ENCODE measurements around the gene FGF2. TPM values are rescaled to one million over a fixed set of nuclear protein-coding genes. Genes with fewer than 3 reads are reported as not detected.
"Not testable (repeated sequence)": the region's sequence is repeated elsewhere in the genome, so short reads cannot be mapped to it uniquely, and the experiment has no call there.

FGF2 gene
- total RNA-seq, 1 experiment from 2014 or later: 33.7 TPM

GRCh38 chr4:122930862-122931261 lies 104.2 kb downstream of the FGF2 start:
- Mint-ChIP-seq H3K4me3 (ENCODE audit: low read depth, unreplicated experiment) (no peak overlapping the region), H3K36me3 (ENCODE audit: insufficient read depth, unreplicated experiment) (no peaks in the 10 kb centered on the region), H3K9me3 (ENCODE audit: low read depth, unreplicated experiment) (no peaks in the 10 kb centered on the region), H3K27me3 (ENCODE audit: unreplicated experiment) (no peaks in the 10 kb centered on the region), H3K27ac (ENCODE audit: unreplicated experiment) (no peak overlapping the region), H3K4me1 (ENCODE audit: low read depth, unreplicated experiment) (no peaks in the 10 kb centered on the region)
- intact Hi-C loops (cut with micrococcal nuclease; ENCODE audit: unreplicated experiment): loop anchor here (1.0 kb wide), 1 partner anchor 329 kb away; no protein-coding TSS in a partner anchor
- BruUV-seq (replicated peaks): no TSS peak
- DNase-seq: no peak
- CTCF ChIA-PET: interaction anchor here (1.3 kb wide), 1 partner anchor 198 kb away, joined by 3 read pairs; the partner anchor contains the start of gene BBS12
- TF ChIP-seq, protein P1, sequence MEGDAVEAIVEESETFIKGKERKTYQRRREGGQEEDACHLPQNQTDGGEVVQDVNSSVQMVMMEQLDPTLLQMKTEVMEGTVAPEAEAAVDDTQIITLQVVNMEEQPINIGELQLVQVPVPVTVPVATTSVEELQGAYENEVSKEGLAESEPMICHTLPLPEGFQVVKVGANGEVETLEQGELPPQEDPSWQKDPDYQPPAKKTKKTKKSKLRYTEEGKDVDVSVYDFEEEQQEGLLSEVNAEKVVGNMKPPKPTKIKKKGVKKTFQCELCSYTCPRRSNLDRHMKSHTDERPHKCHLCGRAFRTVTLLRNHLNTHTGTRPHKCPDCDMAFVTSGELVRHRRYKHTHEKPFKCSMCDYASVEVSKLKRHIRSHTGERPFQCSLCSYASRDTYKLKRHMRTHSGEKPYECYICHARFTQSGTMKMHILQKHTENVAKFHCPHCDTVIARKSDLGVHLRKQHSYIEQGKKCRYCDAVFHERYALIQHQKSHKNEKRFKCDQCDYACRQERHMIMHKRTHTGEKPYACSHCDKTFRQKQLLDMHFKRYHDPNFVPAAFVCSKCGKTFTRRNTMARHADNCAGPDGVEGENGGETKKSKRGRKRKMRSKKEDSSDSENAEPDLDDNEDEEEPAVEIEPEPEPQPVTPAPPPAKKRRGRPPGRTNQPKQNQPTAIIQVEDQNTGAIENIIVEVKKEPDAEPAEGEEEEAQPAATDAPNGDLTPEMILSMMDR (IDR thresholded peaks at IDR 0.05; ENCODE audit: unreplicated experiment): no peak

DNA sequence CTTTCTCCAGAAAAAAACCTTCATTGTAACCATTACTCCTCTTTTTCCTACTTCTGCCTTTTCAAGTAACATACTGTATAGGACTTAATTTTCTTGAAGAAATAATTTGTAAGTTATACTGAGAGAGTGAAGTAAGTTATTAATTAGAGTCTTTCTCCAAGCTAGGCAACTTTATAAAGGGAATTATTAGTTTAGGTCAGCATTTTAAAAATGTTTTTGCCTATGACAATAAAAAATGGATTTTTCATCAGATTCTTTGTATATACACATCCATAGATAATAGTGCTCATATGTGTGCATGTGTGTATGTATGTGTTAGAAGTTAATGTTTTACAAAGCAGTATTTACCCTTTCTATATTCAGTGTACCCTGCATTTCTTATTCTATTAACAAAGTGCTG lies 106.1 kb downstream of the FGF2 start:
- H3K9me3 Mint-ChIP-seq (ENCODE audit: low read depth, unreplicated experiment): no peaks in the 10 kb centered on the region
- BruUV-seq (replicated peaks): no TSS peak
- intact Hi-C loops (cut with micrococcal nuclease; ENCODE audit: unreplicated experiment): no loop called here
- CTCF ChIA-PET: interaction anchor here (1.1 kb wide), 1 partner anchor 215 kb away, joined by 3 read pairs; no protein-coding TSS in a partner anchor
- H3K4me3 Mint-ChIP-seq (ENCODE audit: low read depth, unreplicated experiment): no peak overlapping the region
- H3K4me1 Mint-ChIP-seq (ENCODE audit: low read depth, unreplicated experiment): no peaks in the 10 kb centered on the region
- no peak for DNase-seq
- H3K27ac Mint-ChIP-seq (ENCODE audit: unreplicated experiment): no peak overlapping the region
- H3K27me3 Mint-ChIP-seq (ENCODE audit: unreplicated experiment): no peaks in the 10 kb centered on the region
- TF ChIP-seq, protein P1 (IDR thresholded peaks at IDR 0.05; ENCODE audit: unreplicated experiment): no peak
- H3K36me3 Mint-ChIP-seq (ENCODE audit: insufficient read depth, unreplicated experiment): no peaks in the 10 kb centered on the region

GRCh38 chr4:122945136-122945535 lies 118.5 kb downstream of the FGF2 start:
- intact Hi-C loops (cut with micrococcal nuclease; ENCODE audit: unreplicated experiment): not testable (repeated sequence)

DNA sequence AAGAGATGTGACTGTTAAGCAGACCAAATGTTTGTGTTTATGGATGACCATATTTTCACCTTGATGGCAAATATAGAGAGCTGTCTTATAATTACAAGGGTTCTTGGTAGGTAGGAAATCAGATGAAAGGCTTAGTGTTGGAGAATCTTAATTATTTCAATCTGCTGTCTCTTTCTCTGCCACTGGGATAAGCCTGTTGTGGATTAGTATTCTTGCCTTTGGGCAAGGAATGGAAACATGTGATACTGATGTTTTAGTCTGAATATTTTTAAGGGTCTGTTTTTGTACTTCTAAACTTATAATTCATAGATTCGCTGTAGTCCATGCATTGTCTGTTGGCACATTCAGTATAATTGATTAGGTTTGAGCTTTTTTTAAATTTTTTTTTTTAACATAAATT lies 119.5 kb downstream of the FGF2 start:
- intact Hi-C loops (cut with micrococcal nuclease; ENCODE audit: unreplicated experiment): no loop called here
- Mint-ChIP-seq H3K9me3 (ENCODE audit: low read depth, unreplicated experiment) (peaks cover 5% of the 10 kb centered on the region), H3K4me3 (ENCODE audit: low read depth, unreplicated experiment) (peak overlapping the region; percentile 46), H3K4me1 (ENCODE audit: low read depth, unreplicated experiment) (no peaks in the 10 kb centered on the region), H3K27ac (ENCODE audit: unreplicated experiment) (no peak overlapping the region), H3K36me3 (ENCODE audit: insufficient read depth, unreplicated experiment) (peaks cover 5% of the 10 kb centered on the region), H3K27me3 (ENCODE audit: unreplicated experiment) (no peaks in the 10 kb centered on the region)
- TF ChIP-seq, protein P1 (IDR thresholded peaks at IDR 0.05; ENCODE audit: unreplicated experiment): no peak
- BruUV-seq (replicated peaks): no TSS peak
- DNase-seq: no peak
- CTCF ChIA-PET: no interaction called here

More at GRCh38 chr4:122945136-122945535, 118.5 kb downstream of the FGF2 start:
- H3K27ac Mint-ChIP-seq (ENCODE audit: unreplicated experiment); H3K9me3 Mint-ChIP-seq (ENCODE audit: low read depth, unreplicated experiment); CTCF ChIA-PET; H3K36me3 Mint-ChIP-seq (ENCODE audit: insufficient read depth, unreplicated experiment); H3K4me1 Mint-ChIP-seq (ENCODE audit: low read depth, unreplicated experiment); H3K27me3 Mint-ChIP-seq (ENCODE audit: unreplicated experiment); BruUV-seq (replicated peaks): not testable (repeated sequence)
- peak overlapping the region; percentile 46 for H3K4me3 Mint-ChIP-seq (ENCODE audit: low read depth, unreplicated experiment)
- DNase-seq: peak; percentile 26

Other genes with a start within 250 kb of the FGF2 start
- gene IL21, start 205.8 kb upstream of the FGF2 start, total RNA-seq (2022): not detected in 2 replicates
- 2.4 TPM in 2 replicates for gene BBS12, start 94.1 kb upstream of the FGF2 start, total RNA-seq (2022)
- 4.9 and 5.4 TPM in 2 replicates for gene NUDT6, start 95.8 kb downstream of the FGF2 start, total RNA-seq (2022)